ENCODE results near the gene MEOX2.

The MEOX2 gene

DNA sequence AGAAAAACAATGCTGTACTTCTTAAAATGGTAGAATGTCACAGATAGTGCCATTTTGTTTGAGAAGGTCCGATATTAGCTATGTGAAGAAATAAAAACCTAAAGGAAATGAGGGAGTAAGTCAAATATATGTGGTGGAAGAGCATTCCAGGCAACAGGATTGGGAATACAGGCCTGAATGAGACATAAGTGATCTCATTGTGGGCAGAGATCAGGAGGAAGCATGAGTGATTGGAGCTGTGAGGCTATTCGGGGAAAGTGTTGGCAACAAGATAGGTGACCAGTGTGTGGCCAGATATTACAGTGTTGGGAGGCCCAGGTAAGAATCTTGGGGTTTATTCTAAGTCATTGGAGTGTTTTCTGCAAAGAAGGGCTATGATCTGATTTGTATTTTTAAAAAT is 83.4 kb downstream of the MEOX2 start:
- POLR2A ChIA-PET (ENCODE audit: low non-redundant PET) = no interaction called here
- H3K27ac ChIP-seq = no peak overlapping the region
- CTCF ChIA-PET = no interaction called here
- TF ChIP-seq, protein P1, sequence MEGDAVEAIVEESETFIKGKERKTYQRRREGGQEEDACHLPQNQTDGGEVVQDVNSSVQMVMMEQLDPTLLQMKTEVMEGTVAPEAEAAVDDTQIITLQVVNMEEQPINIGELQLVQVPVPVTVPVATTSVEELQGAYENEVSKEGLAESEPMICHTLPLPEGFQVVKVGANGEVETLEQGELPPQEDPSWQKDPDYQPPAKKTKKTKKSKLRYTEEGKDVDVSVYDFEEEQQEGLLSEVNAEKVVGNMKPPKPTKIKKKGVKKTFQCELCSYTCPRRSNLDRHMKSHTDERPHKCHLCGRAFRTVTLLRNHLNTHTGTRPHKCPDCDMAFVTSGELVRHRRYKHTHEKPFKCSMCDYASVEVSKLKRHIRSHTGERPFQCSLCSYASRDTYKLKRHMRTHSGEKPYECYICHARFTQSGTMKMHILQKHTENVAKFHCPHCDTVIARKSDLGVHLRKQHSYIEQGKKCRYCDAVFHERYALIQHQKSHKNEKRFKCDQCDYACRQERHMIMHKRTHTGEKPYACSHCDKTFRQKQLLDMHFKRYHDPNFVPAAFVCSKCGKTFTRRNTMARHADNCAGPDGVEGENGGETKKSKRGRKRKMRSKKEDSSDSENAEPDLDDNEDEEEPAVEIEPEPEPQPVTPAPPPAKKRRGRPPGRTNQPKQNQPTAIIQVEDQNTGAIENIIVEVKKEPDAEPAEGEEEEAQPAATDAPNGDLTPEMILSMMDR (conservative IDR thresholded peaks at IDR 0.05; ENCODE audit: low read depth) = no peak
- no peak for DNase-seq (ENCODE audit: low spot score)

DNA sequence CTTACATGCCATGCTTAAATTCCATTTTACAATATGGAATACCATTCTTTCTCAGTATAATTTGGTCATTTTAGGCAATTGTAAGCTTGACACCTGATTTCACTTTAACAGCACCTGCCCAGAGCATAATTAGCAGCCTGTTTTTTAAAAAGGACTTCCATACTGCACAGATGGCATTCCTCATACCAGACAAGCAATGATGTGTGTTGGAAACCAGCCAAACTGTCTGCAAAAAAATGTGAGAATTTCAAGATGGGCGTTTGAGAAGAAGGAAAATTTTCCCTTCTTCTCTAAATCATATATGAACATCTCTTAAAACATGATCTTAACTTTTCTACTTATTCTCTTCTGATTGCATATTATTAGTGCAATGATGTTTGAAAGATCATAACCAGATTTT is 84.2 kb downstream of the MEOX2 start:
- H3K27ac ChIP-seq = no peak overlapping the region
- POLR2A ChIA-PET (ENCODE audit: low non-redundant PET) = no interaction called here
- TF ChIP-seq, protein P1 (conservative IDR thresholded peaks at IDR 0.05; ENCODE audit: low read depth) = no peak
- DNase-seq (ENCODE audit: low spot score) = no peak
- CTCF ChIA-PET = no interaction called here

DNA sequence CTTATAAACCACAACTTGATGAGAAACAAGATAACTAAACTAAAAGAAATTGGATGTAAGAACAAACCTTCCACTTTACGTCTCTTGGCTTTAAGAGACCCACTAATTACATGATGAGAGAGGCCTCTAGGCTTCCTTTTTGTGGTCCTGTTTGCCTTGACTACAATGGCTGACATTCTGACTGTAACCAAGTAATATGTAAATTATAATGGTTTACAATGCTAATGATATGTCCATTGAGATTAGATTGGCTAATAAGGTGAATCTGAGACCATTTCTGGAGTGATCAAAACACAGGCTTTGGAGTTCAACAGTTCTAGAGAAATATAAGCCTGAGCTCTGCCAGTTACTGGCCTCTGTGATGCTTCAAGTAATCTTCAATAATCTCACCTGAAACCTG is 85.3 kb downstream of the MEOX2 start:
- TF ChIP-seq, protein P1 (conservative IDR thresholded peaks at IDR 0.05; ENCODE audit: low read depth) = no peak
- ChIA-PET CTCF (no interaction called here), POLR2A (ENCODE audit: low non-redundant PET) (no interaction called here)
- H3K27ac ChIP-seq = no peak overlapping the region
- DNase-seq (ENCODE audit: low spot score) = no peak

DNA sequence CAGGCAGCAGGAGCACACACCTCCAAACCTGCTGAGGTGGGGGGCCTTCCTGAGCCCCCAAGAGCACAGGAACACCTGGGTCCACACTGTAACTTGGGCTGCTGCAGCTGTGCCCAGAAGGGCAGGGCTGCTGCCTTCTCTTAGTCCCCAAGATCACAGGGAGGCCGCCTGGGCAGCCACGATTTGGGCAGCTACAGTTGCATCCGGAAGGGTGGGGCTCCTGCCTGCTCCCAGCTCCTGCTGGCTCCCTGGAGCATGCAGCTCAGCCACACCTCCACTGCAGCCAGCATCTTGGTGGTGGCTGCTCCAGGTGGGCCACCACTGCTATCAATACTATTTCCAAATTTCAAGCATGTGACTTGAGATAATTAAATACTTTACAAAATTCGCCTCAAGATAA is 86.2 kb downstream of the MEOX2 start:
- CTCF ChIA-PET = no interaction called here
- TF ChIP-seq, protein P1 (conservative IDR thresholded peaks at IDR 0.05; ENCODE audit: low read depth) = no peak
- DNase-seq (ENCODE audit: low spot score) = no peak
- POLR2A ChIA-PET (ENCODE audit: low non-redundant PET) = no interaction called here
- H3K27ac ChIP-seq = no peak overlapping the region

DNA sequence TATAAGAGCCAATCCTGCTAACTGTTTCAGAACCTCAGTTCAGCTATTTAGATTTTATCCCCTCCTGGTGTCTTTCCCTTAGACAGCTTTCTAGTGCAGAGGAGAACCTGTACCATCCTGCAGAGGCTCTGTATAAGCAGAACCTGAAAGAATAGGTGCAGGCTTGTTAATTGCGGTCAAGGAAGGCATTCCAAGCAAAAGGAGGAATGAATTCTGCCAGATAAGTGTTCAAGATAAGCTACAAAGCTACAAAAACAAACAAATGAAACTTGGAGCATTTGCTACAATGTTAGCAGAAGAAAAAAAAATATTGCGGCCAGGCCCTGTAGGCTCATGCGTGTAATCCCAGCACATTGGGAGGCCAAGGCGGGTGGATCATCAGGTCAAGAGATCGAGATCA is 92.0 kb downstream of the MEOX2 start:
- H3K27ac ChIP-seq = no peak overlapping the region
- no peak for DNase-seq (ENCODE audit: low spot score)
- TF ChIP-seq, protein P1 (conservative IDR thresholded peaks at IDR 0.05; ENCODE audit: low read depth) = no peak
- POLR2A ChIA-PET (ENCODE audit: low non-redundant PET) = no interaction called here
- CTCF ChIA-PET = no interaction called here

DNA sequence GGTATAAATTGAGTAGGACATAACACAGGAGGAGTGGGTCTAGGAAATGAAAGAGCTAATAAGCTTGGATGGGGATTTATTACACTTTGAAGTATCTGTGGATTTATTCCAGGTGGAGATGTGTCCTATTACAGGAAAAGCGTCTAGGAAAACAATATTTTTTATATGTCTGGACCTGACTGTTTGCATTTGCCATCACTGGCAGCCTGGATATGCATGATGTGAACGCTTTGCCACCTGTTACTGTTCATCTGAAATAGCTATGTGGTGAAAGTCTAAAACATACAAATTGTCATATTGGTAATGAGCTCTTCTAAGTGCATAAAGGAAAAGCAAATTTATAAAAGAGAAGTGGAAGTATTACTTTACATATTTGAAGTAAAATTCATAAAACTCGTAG is 93.1 kb downstream of the MEOX2 start:
- ChIA-PET CTCF (no interaction called here), POLR2A (ENCODE audit: low non-redundant PET) (no interaction called here)
- H3K27ac ChIP-seq = no peak overlapping the region
- DNase-seq (ENCODE audit: low spot score) = no peak
- TF ChIP-seq, protein P1 (conservative IDR thresholded peaks at IDR 0.05; ENCODE audit: low read depth) = no peak

DNA sequence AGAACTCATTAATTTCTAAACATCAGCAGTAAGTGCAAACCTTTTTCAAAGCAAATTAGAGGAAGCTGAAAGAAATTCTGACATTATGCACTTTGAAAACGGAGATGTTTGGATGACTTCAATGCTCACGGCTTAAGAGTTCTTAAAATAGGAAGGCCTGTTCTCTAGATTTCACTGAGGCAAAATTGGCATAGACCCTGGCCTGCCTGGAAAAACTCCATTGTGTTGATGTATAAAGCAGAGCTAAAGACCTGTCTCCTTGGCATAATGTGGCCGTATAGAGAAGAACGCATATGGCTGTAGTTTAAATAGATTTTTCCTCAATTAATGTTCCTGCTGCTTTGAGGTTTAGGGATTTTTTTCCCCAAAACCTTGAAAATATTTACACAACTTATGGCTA is 100.2 kb downstream of the MEOX2 start:
- TF ChIP-seq, protein P1 (conservative IDR thresholded peaks at IDR 0.05; ENCODE audit: low read depth) = no peak
- POLR2A ChIA-PET (ENCODE audit: low non-redundant PET) = no interaction called here
- H3K27ac ChIP-seq = no peak overlapping the region
- CTCF ChIA-PET = no interaction called here
- no peak for DNase-seq (ENCODE audit: low spot score)
